Loucy (cell line): ENCODE measurements around the gene RGPD3.
"Not testable (repeated sequence)": the region's sequence is repeated elsewhere in the genome, so short reads cannot be mapped to it uniquely, and the experiment has no call there.

Experiments
- EZH2phosphoT487 ChIP-seq: fragments of 200-600 bp; IDR thresholded peaks from 2 replicates; pipeline ENCODE4 v1.6.1; 2018; ENCODE audit warnings: antibody characterized with exemption, mild to moderate bottlenecking, moderate library complexity, borderline replicate concordance
- TF ChIP-seq, protein P1 (sequence below): fragments of 200-600 bp; sonication (generic); conservative IDR thresholded peaks from 2 replicates; pipeline ENCODE4 v1.5.1; 2014; ENCODE audit warnings: mild to moderate bottlenecking, antibody characterized with exemption, low read length

DNA sequence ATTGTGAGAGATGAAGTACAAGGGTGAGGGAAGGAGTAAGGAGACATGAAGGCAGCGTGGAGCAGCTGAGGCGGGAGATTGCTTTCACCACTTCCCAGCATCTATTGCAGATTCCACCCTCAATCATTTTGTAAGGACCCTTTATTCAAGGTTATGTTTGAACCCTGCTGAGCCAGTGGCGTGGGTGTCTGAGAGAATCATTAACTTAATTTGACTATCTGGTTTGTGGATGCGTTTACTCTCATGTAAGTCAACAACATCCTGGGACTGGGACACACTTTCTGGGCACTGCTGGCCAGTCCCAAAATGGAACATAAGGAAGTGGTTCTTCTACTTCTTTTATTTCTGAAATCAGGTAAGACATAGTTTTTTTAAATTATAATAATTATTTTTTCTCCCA lies 86.3 kb downstream of the RGPD3 start:
- TF ChIP-seq, protein P1, sequence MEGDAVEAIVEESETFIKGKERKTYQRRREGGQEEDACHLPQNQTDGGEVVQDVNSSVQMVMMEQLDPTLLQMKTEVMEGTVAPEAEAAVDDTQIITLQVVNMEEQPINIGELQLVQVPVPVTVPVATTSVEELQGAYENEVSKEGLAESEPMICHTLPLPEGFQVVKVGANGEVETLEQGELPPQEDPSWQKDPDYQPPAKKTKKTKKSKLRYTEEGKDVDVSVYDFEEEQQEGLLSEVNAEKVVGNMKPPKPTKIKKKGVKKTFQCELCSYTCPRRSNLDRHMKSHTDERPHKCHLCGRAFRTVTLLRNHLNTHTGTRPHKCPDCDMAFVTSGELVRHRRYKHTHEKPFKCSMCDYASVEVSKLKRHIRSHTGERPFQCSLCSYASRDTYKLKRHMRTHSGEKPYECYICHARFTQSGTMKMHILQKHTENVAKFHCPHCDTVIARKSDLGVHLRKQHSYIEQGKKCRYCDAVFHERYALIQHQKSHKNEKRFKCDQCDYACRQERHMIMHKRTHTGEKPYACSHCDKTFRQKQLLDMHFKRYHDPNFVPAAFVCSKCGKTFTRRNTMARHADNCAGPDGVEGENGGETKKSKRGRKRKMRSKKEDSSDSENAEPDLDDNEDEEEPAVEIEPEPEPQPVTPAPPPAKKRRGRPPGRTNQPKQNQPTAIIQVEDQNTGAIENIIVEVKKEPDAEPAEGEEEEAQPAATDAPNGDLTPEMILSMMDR, result not testable (repeated sequence)
- TF ChIP-seq EZH2phosphoT487, result not testable (repeated sequence)
